H1 (cell line): Measurements from ENCODE around the gene PLXNB2. TPM values are rescaled to one million over a fixed set of nuclear protein-coding genes. Genes with fewer than 3 reads are reported as not detected.

Experiments
- CTCF ChIA-PET: fragments of 300-600 bp; sonication (Branson Sonifier 250); formaldehyde crosslinking; loops from one replicate; lab custom pipeline; 2021; ENCODE audit not compliant: partially characterized antibody; lab: Charles Lee
- POLR2A ChIA-PET: fragments of 300-600 bp; sonication (Branson Sonifier 250); formaldehyde crosslinking; loops from one replicate; lab custom pipeline; 2021; ENCODE audit warnings: inconsistent platforms; ENCODE audit not compliant: partially characterized antibody; lab: Charles Lee
- DNase-seq, 2 experiments: peaks; one replicate each; pipeline versions ENCODE4 v3.0.0 to v3.0.0-alpha.2; 2010 to 2022; ENCODE audit warnings: low spot score in 2 of 2, low read depth in 1 of 2, mixed read lengths in 1 of 2
- FAIRE-seq: peaks from 2 replicates; lab custom pipeline; 2011; peaks lifted over from hg19 to GRCh38; lab: Jason Lieb, UNC
- H2AFZ ChIP-seq: 2 replicates; pipeline ENCODE4 v1.8.1; 2012; ENCODE audit warnings: low read length, inconsistent platforms
- H2AK5ac ChIP-seq: 2 replicates; pipeline ENCODE4 v1.6.1; 2013; ENCODE audit warnings: low read depth, low read length
- H2BK120ac ChIP-seq: replicated peaks from 2 replicates; pipeline ENCODE3; 2013; ENCODE audit warnings: low read depth, low read length, inconsistent platforms
- H2BK12ac ChIP-seq: 2 replicates; pipeline ENCODE4 v1.6.1; 2013; ENCODE audit warnings: low read depth, low read length
- H2BK15ac ChIP-seq: 2 replicates; pipeline ENCODE4 v1.6.1; 2013; ENCODE audit warnings: low read length
- H2BK20ac ChIP-seq: 2 replicates; pipeline ENCODE4 v1.6.1; 2013; ENCODE audit warnings: low read length
- H2BK5ac ChIP-seq: 2 replicates; pipeline ENCODE4 v1.6.1; 2013; ENCODE audit warnings: low read depth, low read length
- H3K14ac ChIP-seq: 2 replicates; pipeline ENCODE4 v1.6.1; 2013; ENCODE audit warnings: inconsistent platforms; ENCODE audit not compliant: insufficient read length
- H3K18ac ChIP-seq: 2 replicates; pipeline ENCODE4 v1.6.1; 2013; ENCODE audit warnings: low read length; ENCODE audit errors: extremely low read depth
- H3K23ac ChIP-seq: 2 replicates; pipeline ENCODE4 v1.6.1; 2013; ENCODE audit warnings: inconsistent platforms; ENCODE audit not compliant: insufficient read length
- H3K23me2 ChIP-seq: 2 replicates; pipeline ENCODE4 v1.6.1; 2013; ENCODE audit warnings: low read depth, low read length
- H3K27ac ChIP-seq: 2 replicates; pipeline ENCODE4 v1.6.1; 2011; ENCODE audit warnings: low read depth, low read length, inconsistent platforms
- H3K27me3 ChIP-seq, 4 experiments: replicated peaks in 1 of 4; 1 replicate in 1 of 4; 2 replicates in 3 of 4; pipeline versions ENCODE4 v1.6.1 to v1.8.1; 2011 to 2013; ENCODE audit warnings: low read length in 3 of 4, mild to moderate bottlenecking in 3 of 4, inconsistent platforms in 2 of 4, mixed read lengths in 2 of 4, moderate library complexity in 1 of 4; ENCODE audit not compliant: control insufficient read depth in 3 of 4, insufficient read depth in 3 of 4; ENCODE audit errors: extremely low read depth in 1 of 4
- H3K36me3 ChIP-seq, 4 experiments: 2 replicates each; pipeline versions ENCODE4 v1.6.1 to v1.8.1; 2011 to 2013; ENCODE audit warnings: mild to moderate bottlenecking in 4 of 4, low read length in 3 of 4, moderate library complexity in 2 of 4, control low read depth in 1 of 4, inconsistent platforms in 1 of 4; ENCODE audit not compliant: insufficient read depth in 4 of 4, control insufficient read depth in 2 of 4
- H3K4ac ChIP-seq: replicated peaks from 2 replicates; pipeline ENCODE3; 2013; ENCODE audit warnings: low read length, low read depth, mixed read lengths, inconsistent platforms; ENCODE audit not compliant: insufficient read length
- H3K4me1 ChIP-seq, 4 experiments: replicated peaks in 1 of 4; 1 replicate in 1 of 4; 2 replicates in 3 of 4; pipeline versions ENCODE4 v1.6.1 to v1.8.1; 2011 to 2013; ENCODE audit warnings: low read length in 3 of 4, inconsistent platforms in 2 of 4, mixed read lengths in 1 of 4; ENCODE audit not compliant: insufficient read depth in 4 of 4, control insufficient read depth in 3 of 4
- H3K4me2 ChIP-seq, 2 experiments: 2 replicates each; pipeline versions ENCODE4 v1.6.1 to v1.8.1; 2011 to 2013; ENCODE audit warnings: low read depth in 2 of 2, low read length in 2 of 2, control low read depth in 1 of 2, inconsistent platforms in 1 of 2, mild to moderate bottlenecking in 1 of 2; ENCODE audit not compliant: insufficient read depth in 1 of 2
- H3K4me3 ChIP-seq, 4 experiments: fragments of 200-600, 300-600 bp in 1 of 4; sonication (generic), shearing (Covaris generic), sonication (Bioruptor Twin) in 1 of 4; 2 replicates each; pipeline versions ENCODE4 v1.5.1 to v1.8.1; 2011 to 2016; ENCODE audit warnings: low read length in 4 of 4, low read depth in 3 of 4, control low read depth in 2 of 4, inconsistent platforms in 2 of 4, mild to moderate bottlenecking in 2 of 4, mixed read lengths in 1 of 4, moderate library complexity in 1 of 4; ENCODE audit not compliant: insufficient read depth in 2 of 4; ENCODE audit errors: extremely low read depth in 1 of 4
- H3K56ac ChIP-seq: replicated peaks from 2 replicates; pipeline ENCODE3; 2013; ENCODE audit warnings: low read depth, mild to moderate bottlenecking, mixed read lengths, low read length, inconsistent platforms; ENCODE audit not compliant: insufficient read length
- H3K79me1 ChIP-seq: 2 replicates; pipeline ENCODE4 v1.6.1; 2013; ENCODE audit warnings: low read depth, low read length, control low read depth
- H3K79me2 ChIP-seq, 2 experiments: 2 replicates each; pipeline versions ENCODE4 v1.6.1 to v1.8.1; 2012 to 2013; ENCODE audit warnings: low read length in 2 of 2, mild to moderate bottlenecking in 2 of 2, inconsistent platforms in 1 of 2; ENCODE audit not compliant: insufficient read depth in 2 of 2, control insufficient read depth in 1 of 2
- H3K9ac ChIP-seq, 4 experiments: replicated peaks in 1 of 4; 1 replicate in 1 of 4; 2 replicates in 3 of 4; pipeline versions ENCODE4 v1.6.1 to v1.8.1; 2011 to 2013; ENCODE audit warnings: low read depth in 3 of 4, low read length in 3 of 4, control low read depth in 2 of 4, mild to moderate bottlenecking in 2 of 4, moderate library complexity in 2 of 4, inconsistent platforms in 1 of 4; ENCODE audit errors: extremely low read depth in 1 of 4
- H3K9me3 ChIP-seq, 2 experiments: 2 replicates each; pipeline versions ENCODE4 v1.6.1 to v1.8.1; 2012 to 2013; ENCODE audit warnings: mild to moderate bottlenecking in 2 of 2, moderate library complexity in 2 of 2, control low read depth in 1 of 2, inconsistent platforms in 1 of 2, low read depth in 1 of 2, low read length in 1 of 2, mixed read lengths in 1 of 2; ENCODE audit not compliant: insufficient read depth in 2 of 2
- H4K20me1 ChIP-seq, 2 experiments: replicated peaks in 1 of 2; 2 replicates each; pipeline versions ENCODE3 to v1.8.1; 2011 to 2013; ENCODE audit warnings: inconsistent platforms in 2 of 2, low read length in 2 of 2, mild to moderate bottlenecking in 1 of 2; ENCODE audit not compliant: insufficient read depth in 2 of 2, control insufficient read depth in 1 of 2
- H4K5ac ChIP-seq: 2 replicates; pipeline ENCODE4 v1.6.1; 2013; ENCODE audit warnings: low read length, low read depth, mixed read lengths, inconsistent platforms; ENCODE audit not compliant: insufficient read length
- H4K8ac ChIP-seq: 2 replicates; pipeline ENCODE4 v1.8.0; 2013; ENCODE audit warnings: mild to moderate bottlenecking, moderate library complexity, low read length, inconsistent platforms; ENCODE audit not compliant: insufficient read depth; ENCODE audit errors: extremely low read depth
- H4K91ac ChIP-seq: replicated peaks from 2 replicates; pipeline ENCODE3; 2013; ENCODE audit warnings: low read length, mixed read lengths, inconsistent platforms; ENCODE audit not compliant: insufficient read length
- ASH2L ChIP-seq: fragments of 200-600, 300-600 bp; sonication (generic); IDR thresholded peaks from one replicate; pipeline ENCODE4 v1.7.1; 2017; ENCODE audit warnings: low read length
- WGBS, 2 experiments: shearing (Covaris generic) in 1 of 2; methylation state at CpG; one replicate each; pipeline versions ENCODE4 v1.1.6 to v1.1.7; 2013 to 2015; ENCODE audit warnings: low lambda C conversion rate in 2 of 2, mixed read lengths in 2 of 2, inconsistent platforms in 1 of 2, low coverage in 1 of 2, missing lambda C conversion rate in 1 of 2; ENCODE audit not compliant: insufficient replicate concordance in 2 of 2, insufficient coverage in 1 of 2, insufficient read length in 1 of 2; ENCODE audit errors: extremely low coverage in 1 of 2, missing lambda C conversion rate in 1 of 2; 5-methylcytosine and 5-hydroxymethylcytosine counted together
- polyA plus RNA-seq, 7 experiments: library from polyadenylated mRNA; depleted of rRNA in 3 of 7; stranded (reverse) in 5 of 7; unstranded in 2 of 7; fragments of >200 nt in 5 of 7; fragments of 200-250 nt in 2 of 7; gene quantifications; 1 replicate in 5 of 7; 2 replicates in 1 of 7; 4 replicates in 1 of 7; pipeline versions ENCODE4 v1.2.1 to v1.2.3, GENCODE V29; 2011 to 2013; ENCODE audit warnings: missing spikeins in 2 of 7, mixed read lengths in 2 of 7
- total RNA-seq: library from RNA; stranded (reverse); fragmentation: NEBNext Ultra II Directional; extraction: Animal tissue kit (Norgen Biotek cat#: 25700); gene quantifications from 2 replicates; pipeline ENCODE4 v1.2.1, GENCODE V29; 2021

The PLXNB2 gene
- total and polyA plus RNA-seq, 2 of the 8 experiments (the other 6 are each of a cell fraction or from before 2014, with no cell fraction given) = 58.3 to 92.8 TPM

- Histone ChIP-seq H2BK12ac (no peak overlapping the region), H3K79me1 (no peaks in the 10 kb centered on the region), H3K56ac (no peak overlapping the region), H3K4me1 (peaks cover 0 to 9% (median 5%) of the 10 kb centered on the region in 4 experiments; a peak in 6 of 7 replicates), H3K27ac (no peak overlapping the region), H3K36me3 (no peaks in the 10 kb centered on the region), H3K4ac (no peak overlapping the region), H2AFZ (no peak overlapping the region), H4K5ac (no peak overlapping the region), H2BK20ac (no peak overlapping the region), H3K4me3 (no peak overlapping the region), H3K23ac (no peak overlapping the region), H2AK5ac (no peak overlapping the region), H3K14ac (no peak overlapping the region), H2BK120ac (no peak overlapping the region), H3K18ac (no peak overlapping the region), H4K91ac (no peak overlapping the region), H3K9ac (no peak overlapping the region), H2BK15ac (no peak overlapping the region), H3K79me2 (no peaks in the 10 kb centered on the region), H3K9me3 (no peaks in the 10 kb centered on the region), H4K20me1 (peaks cover 5 to 12% of the 10 kb centered on the region in 2 experiments), H3K27me3 (peaks cover 1 to 13% (median 12%) of the 10 kb centered on the region in 4 experiments; a peak in 6 of 7 replicates), H3K4me2 (no peak overlapping the region), H2BK5ac (no peak overlapping the region), H4K8ac (no peak overlapping the region), H3K23me2 (peaks cover 6% of the 10 kb centered on the region; the same call in 1 of the 2 replicates)
- FAIRE-seq (no peak), DNase-seq (no peak)
- 99% methylated on average over 13 of the region's 16 CpGs; no CpG with 5 or more reads in 1 of the 2 experiments for WGBS, 2 experiments
- ChIA-PET POLR2A (no interaction called here), CTCF (no interaction called here)
- no peak for TF ChIP-seq ASH2L
These were observed 50.4 kb downstream of the PLXNB2 start for GRCh38 chr22:50257041-50257440.
